Osteoblast (primary cell): ENCODE measurements around the gene GNAI2. TPM values are rescaled to one million over a fixed set of nuclear protein-coding genes. Genes with fewer than 3 reads are reported as not detected.

Experiments
- DNase-seq: peaks from one replicate; pipeline ENCODE4 v3.0.0; 2011; ENCODE audit warnings: low spot score, mixed read lengths; ENCODE audit not compliant: insufficient read length; ENCODE audit errors: missing footprints
- H2AFZ ChIP-seq: 2 replicates; pipeline ENCODE4 v1.6.0; 2011; ENCODE audit warnings: mild to moderate bottlenecking, low read length
- H3K27ac ChIP-seq: 2 replicates; pipeline ENCODE4 v1.5.1; 2011; ENCODE audit warnings: mild to moderate bottlenecking, low read depth, low read length, moderate library complexity
- H3K27me3 ChIP-seq: 2 replicates; pipeline ENCODE4 v1.6.0; 2012; ENCODE audit warnings: mild to moderate bottlenecking, control low read depth, inconsistent platforms, low read length, moderate library complexity; ENCODE audit not compliant: insufficient read depth
- H3K36me3 ChIP-seq: 2 replicates; pipeline ENCODE4 v1.5.1; 2011; ENCODE audit warnings: mild to moderate bottlenecking, low read length, control low read depth, moderate library complexity; ENCODE audit not compliant: insufficient read depth
- H3K4me1 ChIP-seq: 2 replicates; pipeline ENCODE4 v1.5.1; 2011; ENCODE audit warnings: mild to moderate bottlenecking, low read length, control low read depth, moderate library complexity; ENCODE audit not compliant: insufficient read depth
- H3K4me2 ChIP-seq: 2 replicates; pipeline ENCODE4 v1.6.0; 2011; ENCODE audit warnings: mild to moderate bottlenecking, low read length; ENCODE audit not compliant: insufficient read depth
- H3K4me3 ChIP-seq: fragments of 200-600 bp; sonication (generic); 3 replicates; pipeline ENCODE4 v1.5.1; 2012; ENCODE audit warnings: mild to moderate bottlenecking, low read length, inconsistent platforms; ENCODE audit not compliant: insufficient read depth
- H3K79me2 ChIP-seq: 2 replicates; pipeline ENCODE4 v1.6.0; 2012; ENCODE audit warnings: mild to moderate bottlenecking, low read length, control low read depth, inconsistent platforms; ENCODE audit not compliant: insufficient read depth
- H3K9me3 ChIP-seq: 2 replicates; pipeline ENCODE4 v1.5.1; 2011; ENCODE audit warnings: low read depth, low read length, control low read depth
- H4K20me1 ChIP-seq: 2 replicates; pipeline ENCODE4 v1.6.0; 2012; ENCODE audit warnings: mild to moderate bottlenecking, low read length, control low read depth; ENCODE audit not compliant: insufficient read depth
- total RNA-seq: library from RNA; depleted of rRNA; stranded (reverse); fragments of >200 nt; gene quantifications from 2 replicates; pipeline ENCODE4 v1.2.3, GENCODE V29; 2012
- TF ChIP-seq, protein P1 (sequence below): IDR thresholded peaks from 2 replicates; pipeline ENCODE4 v1.5.1; 2011; ENCODE audit warnings: mild to moderate bottlenecking, low read depth, low read length, moderate library complexity; ENCODE audit errors: extremely low read depth

GNAI2 gene
- total RNA-seq, 1 donor, result 223 TPM

DNA sequence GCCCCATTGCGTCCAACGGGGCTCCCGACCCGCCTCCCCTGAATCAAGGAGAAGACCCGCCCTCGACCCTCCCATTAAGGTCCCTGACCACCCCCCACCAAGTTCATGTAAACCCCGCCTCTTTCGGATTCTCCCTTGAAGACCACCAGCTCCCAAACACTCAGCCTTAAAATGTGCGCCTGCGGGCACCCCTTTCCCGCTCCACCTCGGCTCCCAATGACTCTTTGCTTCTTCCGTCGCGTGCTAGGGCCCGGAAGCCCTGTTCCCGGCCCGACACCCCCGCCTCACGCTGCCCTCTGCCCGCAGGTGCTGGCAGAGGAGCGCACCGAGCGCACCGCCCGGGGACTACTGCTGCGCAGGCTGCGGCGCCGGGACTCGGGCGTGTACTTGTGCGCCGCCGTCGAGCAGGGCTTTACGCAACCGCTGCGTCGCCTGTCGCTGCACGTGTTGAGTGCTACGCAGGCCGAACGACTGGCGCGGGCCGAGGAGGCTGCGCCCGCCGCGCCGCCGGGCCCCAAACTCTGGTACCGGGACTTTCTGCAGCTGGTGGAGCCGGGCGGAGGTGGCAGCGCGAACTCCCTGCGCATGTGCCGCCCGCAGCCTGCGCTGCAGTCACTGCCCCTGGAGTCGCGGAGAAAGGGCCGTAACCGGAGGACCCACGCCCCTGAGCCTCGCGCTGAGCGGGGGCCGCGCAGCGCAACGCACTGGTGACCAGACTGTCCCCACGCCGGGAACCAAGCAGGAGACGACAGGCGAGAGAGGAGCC is 40.2 kb downstream of the GNAI2 start:
- peak; percentile 66 for DNase-seq
- Histone ChIP-seq H3K4me3 (no peak overlapping the region), H3K36me3 (no peaks in the 10 kb centered on the region), H3K79me2 (no peaks in the 10 kb centered on the region), H4K20me1 (no peaks in the 10 kb centered on the region), H3K4me1 (no peaks in the 10 kb centered on the region), H3K27me3 (no peaks in the 10 kb centered on the region), H3K9me3 (no peaks in the 10 kb centered on the region), H3K27ac (no peak overlapping the region), H2AFZ (no peak overlapping the region), H3K4me2 (no peak overlapping the region)
- TF ChIP-seq, protein P1, sequence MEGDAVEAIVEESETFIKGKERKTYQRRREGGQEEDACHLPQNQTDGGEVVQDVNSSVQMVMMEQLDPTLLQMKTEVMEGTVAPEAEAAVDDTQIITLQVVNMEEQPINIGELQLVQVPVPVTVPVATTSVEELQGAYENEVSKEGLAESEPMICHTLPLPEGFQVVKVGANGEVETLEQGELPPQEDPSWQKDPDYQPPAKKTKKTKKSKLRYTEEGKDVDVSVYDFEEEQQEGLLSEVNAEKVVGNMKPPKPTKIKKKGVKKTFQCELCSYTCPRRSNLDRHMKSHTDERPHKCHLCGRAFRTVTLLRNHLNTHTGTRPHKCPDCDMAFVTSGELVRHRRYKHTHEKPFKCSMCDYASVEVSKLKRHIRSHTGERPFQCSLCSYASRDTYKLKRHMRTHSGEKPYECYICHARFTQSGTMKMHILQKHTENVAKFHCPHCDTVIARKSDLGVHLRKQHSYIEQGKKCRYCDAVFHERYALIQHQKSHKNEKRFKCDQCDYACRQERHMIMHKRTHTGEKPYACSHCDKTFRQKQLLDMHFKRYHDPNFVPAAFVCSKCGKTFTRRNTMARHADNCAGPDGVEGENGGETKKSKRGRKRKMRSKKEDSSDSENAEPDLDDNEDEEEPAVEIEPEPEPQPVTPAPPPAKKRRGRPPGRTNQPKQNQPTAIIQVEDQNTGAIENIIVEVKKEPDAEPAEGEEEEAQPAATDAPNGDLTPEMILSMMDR, result no peak

DNA sequence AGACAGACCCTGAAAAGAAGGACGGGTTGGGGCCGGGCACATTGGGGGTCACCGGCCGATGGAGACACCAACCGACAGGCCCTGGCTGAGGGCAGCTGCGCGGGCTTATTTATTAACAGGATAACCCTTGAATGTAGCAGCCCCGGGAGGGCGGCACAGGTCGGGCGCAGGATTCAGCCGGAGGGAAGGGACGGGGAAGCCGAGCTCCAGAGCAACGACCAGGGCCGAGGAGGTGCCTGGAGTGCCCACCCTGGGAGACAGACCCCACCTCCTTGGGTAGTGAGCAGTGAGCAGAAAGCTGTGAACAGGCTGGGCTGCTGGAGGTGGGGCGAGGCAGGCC is 40.7 kb downstream of the GNAI2 start:
- H3K9me3 ChIP-seq, result no peaks in the 10 kb centered on the region
- no peak overlapping the region for H3K4me2 ChIP-seq
- TF ChIP-seq, protein P1, result no peak
- no peaks in the 10 kb centered on the region for H3K4me1 ChIP-seq
- no peaks in the 10 kb centered on the region for H4K20me1 ChIP-seq
- H3K4me3 ChIP-seq, result no peak overlapping the region
- no peak overlapping the region for H2AFZ ChIP-seq
- H3K27me3 ChIP-seq, result no peaks in the 10 kb centered on the region
- H3K79me2 ChIP-seq, result no peaks in the 10 kb centered on the region
- peak; percentile 80 for DNase-seq
- H3K27ac ChIP-seq, result no peak overlapping the region
- H3K36me3 ChIP-seq, result no peaks in the 10 kb centered on the region

DNA sequence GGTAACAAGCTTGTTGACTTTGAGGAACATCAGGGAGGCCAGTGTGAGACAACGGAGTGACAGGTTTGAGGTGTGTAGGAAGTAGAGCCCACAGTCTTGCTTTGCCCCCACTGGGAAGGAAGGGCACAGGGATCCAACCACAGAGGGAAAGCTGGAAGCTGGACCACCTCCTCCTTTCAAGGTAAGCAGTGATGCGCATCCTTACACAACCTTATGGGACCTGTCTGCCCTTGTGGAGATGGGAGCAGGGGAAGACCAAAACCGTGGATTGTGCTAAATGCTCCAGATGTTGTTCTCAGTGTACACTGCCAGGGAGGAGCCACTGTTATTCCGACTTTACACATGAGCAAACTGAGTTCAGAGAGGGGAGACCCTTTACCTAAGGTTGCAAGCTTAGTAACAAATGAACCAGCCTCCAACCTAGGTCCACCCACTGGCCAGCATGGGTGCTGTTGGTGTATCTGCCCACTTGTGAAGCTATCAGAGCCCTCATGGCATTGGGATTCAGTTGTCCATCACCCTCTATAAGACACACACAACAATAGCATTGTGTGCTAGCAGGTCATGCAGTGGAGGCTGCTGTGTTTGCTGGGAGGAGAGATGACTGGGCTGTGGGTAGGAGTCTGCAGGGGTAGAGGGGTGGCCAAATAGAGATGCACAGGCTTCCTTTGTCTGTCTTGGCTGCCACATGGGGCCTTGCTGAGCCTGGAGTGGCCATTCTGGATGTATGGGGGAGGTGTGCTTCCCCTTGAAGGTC is 42.3 kb downstream of the GNAI2 start:
- H3K4me2 ChIP-seq, result no peak overlapping the region
- H3K4me1 ChIP-seq, result no peaks in the 10 kb centered on the region
- H3K4me3 ChIP-seq, result no peak overlapping the region
- no peaks in the 10 kb centered on the region for H3K9me3 ChIP-seq
- TF ChIP-seq, protein P1, result no peak
- H3K36me3 ChIP-seq, result no peaks in the 10 kb centered on the region
- no peaks in the 10 kb centered on the region for H4K20me1 ChIP-seq
- no peaks in the 10 kb centered on the region for H3K79me2 ChIP-seq
- no peak overlapping the region for H2AFZ ChIP-seq
- DNase-seq, result peak; percentile 85
- no peak overlapping the region for H3K27ac ChIP-seq
- H3K27me3 ChIP-seq, result no peaks in the 10 kb centered on the region

DNA sequence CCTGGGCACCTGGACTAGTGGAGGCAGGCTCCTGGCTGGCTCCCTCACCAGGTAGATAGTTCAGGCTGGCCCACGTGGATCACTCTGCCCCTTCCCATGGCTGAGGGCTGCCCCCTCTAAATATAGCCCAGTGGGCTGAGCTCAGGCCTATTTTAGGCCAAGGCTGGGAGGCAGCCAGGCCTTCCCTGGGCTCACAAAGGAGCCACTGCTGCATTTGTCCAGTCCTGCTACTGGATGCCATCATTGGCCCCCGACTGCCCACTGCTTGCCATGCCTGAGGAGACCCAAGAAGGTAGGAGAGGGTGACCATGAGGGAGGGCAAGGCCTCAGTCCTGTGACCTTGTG is 42.8 kb downstream of the GNAI2 start, which contains the start of gene LSMEM2:
LSMEM2 (plus strand) TSS at position 208 of the 345 bp plus-strand sequence; CDS start at position 235, 27 bp downstream.
- no peak within 1 kb of the TSS for H3K4me3 ChIP-seq
- H3K4me1 ChIP-seq, result no peaks in the 10 kb centered on the region
- no peak for DNase-seq
- no peak within 1 kb of the TSS for H2AFZ ChIP-seq
- H3K27me3 ChIP-seq, result no peaks in the 10 kb centered on the region
- no peaks in the 10 kb centered on the region for H3K79me2 ChIP-seq
- H3K4me2 ChIP-seq, result no peak within 1 kb of the TSS
- no peak within 1 kb of the TSS for H3K27ac ChIP-seq
- TF ChIP-seq, protein P1, result no peak
- no peaks in the 10 kb centered on the region for H4K20me1 ChIP-seq
- no peaks in the 10 kb centered on the region for H3K36me3 ChIP-seq
- no peaks in the 10 kb centered on the region for H3K9me3 ChIP-seq
